Epithelial cell of esophagus (primary cell): Measurements from ENCODE around the gene AMIGO2.

ENCODE experiments used
- DNase-seq: peaks from one replicate; pipeline ENCODE4 v3.0.0; 2010; ENCODE audit warnings: low read depth
- H3K4me3 ChIP-seq: 2 replicates; pipeline ENCODE4 v1.5.1; 2011; ENCODE audit warnings: mild to moderate bottlenecking, low read length, control low read depth
- CTCF ChIP-seq: IDR thresholded peaks from 2 replicates; pipeline ENCODE4 v1.5.1; 2011; ENCODE audit warnings: low read depth, mild to moderate bottlenecking, low read length, control low read depth, inconsistent platforms; ENCODE audit not compliant: insufficient read depth; ENCODE audit errors: missing control alignments

Gene AMIGO2

DNA sequence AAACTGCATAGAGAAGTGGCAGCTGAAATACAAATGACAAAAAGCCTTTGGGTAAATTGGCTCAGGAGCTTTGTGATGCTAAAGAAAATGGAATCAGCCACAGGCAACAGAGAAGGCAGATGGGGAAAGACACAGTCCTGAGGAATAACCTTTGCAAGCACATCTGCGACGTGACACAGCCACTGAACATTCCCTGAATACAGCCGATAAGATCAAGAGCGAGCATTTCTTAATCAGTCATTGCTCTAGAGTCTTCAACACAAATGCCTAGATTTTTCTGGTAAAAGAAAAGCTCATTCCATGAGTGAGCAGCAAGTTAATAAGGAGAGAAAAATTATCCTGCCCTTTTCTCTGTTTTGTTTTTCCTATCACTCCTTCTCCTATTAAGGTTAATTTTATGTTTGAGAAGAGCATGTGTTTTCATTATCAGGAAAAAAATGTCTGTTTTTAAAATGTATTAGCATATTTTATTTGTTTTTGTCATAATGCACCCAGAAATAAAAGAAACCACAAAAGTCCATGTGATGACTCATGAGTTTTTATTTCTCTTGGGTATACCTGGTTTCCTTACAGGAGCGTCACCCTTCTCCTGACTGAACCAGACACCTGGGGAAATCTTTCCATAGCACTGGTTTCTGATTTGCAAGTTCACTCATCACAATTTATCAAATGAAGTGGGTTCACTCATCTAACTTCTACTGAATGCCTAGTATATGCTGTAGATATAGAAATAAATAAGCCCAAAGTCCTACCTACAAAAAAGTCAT, 45.8 kb downstream of the AMIGO2 start:
- no peak overlapping the region for H3K4me3 ChIP-seq
- peak; percentile 75 for DNase-seq
- no peak for TF ChIP-seq CTCF

GRCh38 chr12:47033081-47033480, 46.7 kb downstream of the AMIGO2 start:
- no peak for TF ChIP-seq CTCF
- peak; percentile 47 for DNase-seq
- no peak overlapping the region for H3K4me3 ChIP-seq

DNA sequence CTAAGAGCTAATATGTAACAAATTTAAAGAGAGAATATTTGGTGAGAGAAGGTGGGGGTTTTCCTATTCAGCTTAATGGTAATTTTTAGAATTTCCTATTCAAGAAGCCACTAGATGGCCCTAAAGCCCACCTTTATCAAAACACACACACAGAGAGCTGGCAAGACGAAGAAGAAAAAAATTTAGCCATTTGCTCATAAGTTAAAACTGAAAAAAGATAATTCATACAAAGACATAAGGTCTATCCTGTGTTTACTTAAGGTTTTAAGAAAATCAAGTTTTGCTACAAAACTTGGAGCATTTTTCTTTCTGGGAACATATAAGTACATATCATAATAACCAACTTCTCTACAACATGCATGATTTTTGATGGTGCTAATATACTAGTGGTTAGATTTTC, 47.1 kb downstream of the AMIGO2 start:
- DNase-seq = peak; percentile 71
- TF ChIP-seq CTCF = peak; percentile 53
- H3K4me3 ChIP-seq = no peak overlapping the region

- DNase-seq = no peak
- no peak for TF ChIP-seq CTCF
- no peak overlapping the region for H3K4me3 ChIP-seq
Measured at GRCh38 chr12:47029903-47030302, 49.9 kb downstream of the AMIGO2 start.

- no peak for DNase-seq
- no peak overlapping the region for H3K4me3 ChIP-seq
- no peak for TF ChIP-seq CTCF
Measured at GRCh38 chr12:47028981-47029708, 50.6 kb downstream of the AMIGO2 start.

DNA sequence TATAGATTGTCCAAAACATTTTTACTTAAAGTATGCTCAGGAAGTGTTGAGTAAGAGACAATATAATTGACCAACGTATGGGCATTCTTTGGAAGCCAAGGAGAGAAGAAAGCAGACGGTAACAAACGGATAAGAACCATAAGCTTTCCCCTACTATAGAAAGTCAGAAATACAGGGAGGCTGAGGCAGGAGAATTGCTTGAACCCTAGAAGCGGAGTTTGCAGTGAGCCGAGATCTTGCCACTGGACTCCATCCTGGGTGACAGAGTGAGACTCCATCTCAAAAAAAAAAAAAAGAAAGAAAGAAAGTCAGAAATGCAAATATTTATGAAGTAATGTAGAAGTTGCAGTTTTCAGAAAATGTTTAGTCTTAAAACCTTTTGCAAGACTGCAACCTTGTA, 51.6 kb downstream of the AMIGO2 start:
- no peak for DNase-seq
- no peak for TF ChIP-seq CTCF
- H3K4me3 ChIP-seq = no peak overlapping the region
